ENCODE measurements around the gene GTF2I. TPM values are rescaled to one million over a fixed set of nuclear protein-coding genes. Genes with fewer than 3 reads are reported as not detected.
A peak's percentile ranks its signal among the peaks of the same experiment; 100 is the strongest.

The GTF2I gene
- total and polyA plus RNA-seq, 10 of the 15 experiments (the other 5 are each of a cell fraction or from before 2014, with no cell fraction given) = 6.7 to 172 (median 96.9) TPM

DNA sequence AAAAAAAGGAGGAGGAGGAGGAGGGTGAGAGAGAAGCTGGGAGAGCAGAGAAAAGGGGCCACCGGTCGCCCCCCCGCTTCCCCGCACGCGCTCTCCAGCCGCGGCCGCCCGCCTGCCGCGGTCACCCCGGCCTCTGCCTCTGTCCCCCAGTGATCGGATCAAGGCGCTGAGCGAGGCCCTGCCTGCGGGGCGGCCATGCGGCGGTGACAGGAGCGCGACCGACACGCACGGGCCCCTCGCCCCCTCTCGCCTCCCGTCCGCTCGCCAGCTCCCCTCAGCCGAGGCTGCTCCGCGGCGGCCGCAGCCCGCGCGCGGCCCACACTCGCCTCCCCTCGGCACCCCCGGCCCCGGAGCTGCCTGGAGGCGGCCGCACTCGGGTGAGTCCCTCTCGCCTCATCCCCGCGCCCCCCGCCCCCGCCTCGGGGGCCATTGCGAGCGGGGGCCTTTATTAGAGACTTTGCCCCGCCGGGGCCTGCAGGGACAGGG is at the start of gene GTF2I (continued):
- TF ChIP-seq LARP7 (IDR thresholded peaks at IDR 0.05) (peak; percentile 63), GABPA (IDR thresholded peaks at IDR 0.05; ENCODE audit: low read depth) (no peak), PAX8 (IDR thresholded peaks at IDR 0.05) (no peak), CEBPB (IDR thresholded peaks at IDR 0.05; ENCODE audit: borderline replicate concordance in 1 of 2, low read depth in 2 of 2, low read length in 2 of 2) (no peak), SMAD5 (IDR thresholded peaks at IDR 0.05; ENCODE audit: low read depth) (0 out of 2 replicates have a peak, but pooled peaks have one; percentile 1), KAT2A (conservative IDR thresholded peaks at IDR 0.05; ENCODE audit: control insufficient read depth, low read depth, low read length) (no peak), ZNF207 (IDR thresholded peaks at IDR 0.05; ENCODE audit: borderline replicate concordance) (peak; percentile 51; the same call in 1 of the 2 replicates), ETV6 (conservative IDR thresholded peaks at IDR 0.05 in 1 of 2, IDR thresholded peaks at IDR 0.05 in 1 of 2; ENCODE audit: borderline replicate concordance in 1 of 2, low read depth in 1 of 2) (no peak), TAF1 (IDR thresholded peaks at IDR 0.05; ENCODE audit: borderline replicate concordance, low read depth, low read length) (no peak), ZNF622 (IDR thresholded peaks at IDR 0.05) (no peak), POLR2AphosphoS5 (IDR thresholded peaks at IDR 0.05; ENCODE audit: low read length) (no peak), MXI1 (IDR thresholded peaks at IDR 0.05; ENCODE audit: low read depth, low read length) (peak; percentile 9; the same call in 1 of the 2 replicates)
- TF ChIP-seq, protein P1, sequence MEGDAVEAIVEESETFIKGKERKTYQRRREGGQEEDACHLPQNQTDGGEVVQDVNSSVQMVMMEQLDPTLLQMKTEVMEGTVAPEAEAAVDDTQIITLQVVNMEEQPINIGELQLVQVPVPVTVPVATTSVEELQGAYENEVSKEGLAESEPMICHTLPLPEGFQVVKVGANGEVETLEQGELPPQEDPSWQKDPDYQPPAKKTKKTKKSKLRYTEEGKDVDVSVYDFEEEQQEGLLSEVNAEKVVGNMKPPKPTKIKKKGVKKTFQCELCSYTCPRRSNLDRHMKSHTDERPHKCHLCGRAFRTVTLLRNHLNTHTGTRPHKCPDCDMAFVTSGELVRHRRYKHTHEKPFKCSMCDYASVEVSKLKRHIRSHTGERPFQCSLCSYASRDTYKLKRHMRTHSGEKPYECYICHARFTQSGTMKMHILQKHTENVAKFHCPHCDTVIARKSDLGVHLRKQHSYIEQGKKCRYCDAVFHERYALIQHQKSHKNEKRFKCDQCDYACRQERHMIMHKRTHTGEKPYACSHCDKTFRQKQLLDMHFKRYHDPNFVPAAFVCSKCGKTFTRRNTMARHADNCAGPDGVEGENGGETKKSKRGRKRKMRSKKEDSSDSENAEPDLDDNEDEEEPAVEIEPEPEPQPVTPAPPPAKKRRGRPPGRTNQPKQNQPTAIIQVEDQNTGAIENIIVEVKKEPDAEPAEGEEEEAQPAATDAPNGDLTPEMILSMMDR (IDR thresholded peaks at IDR 0.05 in 2 of 3, conservative IDR thresholded peaks at IDR 0.05 in 1 of 3; ENCODE audit: control insufficient read depth in 2 of 3, extremely low read depth in 1 of 3, insufficient read depth in 1 of 3, low read depth in 3 of 3, low read length in 3 of 3) = no peak
- TF ChIP-seq, protein P2, sequence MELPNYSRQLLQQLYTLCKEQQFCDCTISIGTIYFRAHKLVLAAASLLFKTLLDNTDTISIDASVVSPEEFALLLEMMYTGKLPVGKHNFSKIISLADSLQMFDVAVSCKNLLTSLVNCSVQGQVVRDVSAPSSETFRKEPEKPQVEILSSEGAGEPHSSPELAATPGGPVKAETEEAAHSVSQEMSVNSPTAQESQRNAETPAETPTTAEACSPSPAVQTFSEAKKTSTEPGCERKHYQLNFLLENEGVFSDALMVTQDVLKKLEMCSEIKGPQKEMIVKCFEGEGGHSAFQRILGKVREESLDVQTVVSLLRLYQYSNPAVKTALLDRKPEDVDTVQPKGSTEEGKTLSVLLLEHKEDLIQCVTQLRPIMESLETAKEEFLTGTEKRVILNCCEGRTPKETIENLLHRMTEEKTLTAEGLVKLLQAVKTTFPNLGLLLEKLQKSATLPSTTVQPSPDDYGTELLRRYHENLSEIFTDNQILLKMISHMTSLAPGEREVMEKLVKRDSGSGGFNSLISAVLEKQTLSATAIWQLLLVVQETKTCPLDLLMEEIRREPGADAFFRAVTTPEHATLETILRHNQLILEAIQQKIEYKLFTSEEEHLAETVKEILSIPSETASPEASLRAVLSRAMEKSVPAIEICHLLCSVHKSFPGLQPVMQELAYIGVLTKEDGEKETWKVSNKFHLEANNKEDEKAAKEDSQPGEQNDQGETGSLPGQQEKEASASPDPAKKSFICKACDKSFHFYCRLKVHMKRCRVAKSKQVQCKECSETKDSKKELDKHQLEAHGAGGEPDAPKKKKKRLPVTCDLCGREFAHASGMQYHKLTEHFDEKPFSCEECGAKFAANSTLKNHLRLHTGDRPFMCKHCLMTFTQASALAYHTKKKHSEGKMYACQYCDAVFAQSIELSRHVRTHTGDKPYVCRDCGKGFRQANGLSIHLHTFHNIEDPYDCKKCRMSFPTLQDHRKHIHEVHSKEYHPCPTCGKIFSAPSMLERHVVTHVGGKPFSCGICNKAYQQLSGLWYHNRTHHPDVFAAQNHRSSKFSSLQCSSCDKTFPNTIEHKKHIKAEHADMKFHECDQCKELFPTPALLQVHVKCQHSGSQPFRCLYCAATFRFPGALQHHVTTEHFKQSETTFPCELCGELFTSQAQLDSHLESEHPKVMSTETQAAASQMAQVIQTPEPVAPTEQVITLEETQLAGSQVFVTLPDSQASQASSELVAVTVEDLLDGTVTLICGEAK (IDR thresholded peaks at IDR 0.05; ENCODE audit: borderline replicate concordance) = no peak
- TF ChIP-seq, protein P3, sequence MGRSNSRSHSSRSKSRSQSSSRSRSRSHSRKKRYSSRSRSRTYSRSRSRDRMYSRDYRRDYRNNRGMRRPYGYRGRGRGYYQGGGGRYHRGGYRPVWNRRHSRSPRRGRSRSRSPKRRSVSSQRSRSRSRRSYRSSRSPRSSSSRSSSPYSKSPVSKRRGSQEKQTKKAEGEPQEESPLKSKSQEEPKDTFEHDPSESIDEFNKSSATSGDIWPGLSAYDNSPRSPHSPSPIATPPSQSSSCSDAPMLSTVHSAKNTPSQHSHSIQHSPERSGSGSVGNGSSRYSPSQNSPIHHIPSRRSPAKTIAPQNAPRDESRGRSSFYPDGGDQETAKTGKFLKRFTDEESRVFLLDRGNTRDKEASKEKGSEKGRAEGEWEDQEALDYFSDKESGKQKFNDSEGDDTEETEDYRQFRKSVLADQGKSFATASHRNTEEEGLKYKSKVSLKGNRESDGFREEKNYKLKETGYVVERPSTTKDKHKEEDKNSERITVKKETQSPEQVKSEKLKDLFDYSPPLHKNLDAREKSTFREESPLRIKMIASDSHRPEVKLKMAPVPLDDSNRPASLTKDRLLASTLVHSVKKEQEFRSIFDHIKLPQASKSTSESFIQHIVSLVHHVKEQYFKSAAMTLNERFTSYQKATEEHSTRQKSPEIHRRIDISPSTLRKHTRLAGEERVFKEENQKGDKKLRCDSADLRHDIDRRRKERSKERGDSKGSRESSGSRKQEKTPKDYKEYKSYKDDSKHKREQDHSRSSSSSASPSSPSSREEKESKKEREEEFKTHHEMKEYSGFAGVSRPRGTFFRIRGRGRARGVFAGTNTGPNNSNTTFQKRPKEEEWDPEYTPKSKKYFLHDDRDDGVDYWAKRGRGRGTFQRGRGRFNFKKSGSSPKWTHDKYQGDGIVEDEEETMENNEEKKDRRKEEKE (IDR thresholded peaks at IDR 0.05) = peak; percentile 30; the same call in 1 of the 2 replicates
- TF ChIP-seq, protein P4, sequence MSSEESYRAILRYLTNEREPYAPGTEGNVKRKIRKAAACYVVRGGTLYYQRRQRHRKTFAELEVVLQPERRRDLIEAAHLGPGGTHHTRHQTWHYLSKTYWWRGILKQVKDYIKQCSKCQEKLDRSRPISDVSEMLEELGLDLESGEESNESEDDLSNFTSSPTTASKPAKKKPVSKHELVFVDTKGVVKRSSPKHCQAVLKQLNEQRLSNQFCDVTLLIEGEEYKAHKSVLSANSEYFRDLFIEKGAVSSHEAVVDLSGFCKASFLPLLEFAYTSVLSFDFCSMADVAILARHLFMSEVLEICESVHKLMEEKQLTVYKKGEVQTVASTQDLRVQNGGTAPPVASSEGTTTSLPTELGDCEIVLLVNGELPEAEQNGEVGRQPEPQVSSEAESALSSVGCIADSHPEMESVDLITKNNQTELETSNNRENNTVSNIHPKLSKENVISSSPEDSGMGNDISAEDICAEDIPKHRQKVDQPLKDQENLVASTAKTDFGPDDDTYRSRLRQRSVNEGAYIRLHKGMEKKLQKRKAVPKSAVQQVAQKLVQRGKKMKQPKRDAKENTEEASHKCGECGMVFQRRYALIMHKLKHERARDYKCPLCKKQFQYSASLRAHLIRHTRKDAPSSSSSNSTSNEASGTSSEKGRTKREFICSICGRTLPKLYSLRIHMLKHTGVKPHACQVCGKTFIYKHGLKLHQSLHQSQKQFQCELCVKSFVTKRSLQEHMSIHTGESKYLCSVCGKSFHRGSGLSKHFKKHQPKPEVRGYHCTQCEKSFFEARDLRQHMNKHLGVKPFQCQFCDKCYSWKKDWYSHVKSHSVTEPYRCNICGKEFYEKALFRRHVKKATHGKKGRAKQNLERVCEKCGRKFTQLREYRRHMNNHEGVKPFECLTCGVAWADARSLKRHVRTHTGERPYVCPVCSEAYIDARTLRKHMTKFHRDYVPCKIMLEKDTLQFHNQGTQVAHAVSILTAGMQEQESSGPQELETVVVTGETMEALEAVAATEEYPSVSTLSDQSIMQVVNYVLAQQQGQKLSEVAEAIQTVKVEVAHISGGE (CRISPR knock-in tag; IDR thresholded peaks at IDR 0.05) = no peak
